GM23338 (cell line): ENCODE results near the gene NEB. TPM values are rescaled to one million over a fixed set of nuclear protein-coding genes. Genes with fewer than 3 reads are reported as not detected.

ENCODE experiments used
- ATAC-seq: fragments of 200-7000 bp; cut with Tn5 transposase; 3 replicates; pipeline ENCODE4 v1.9.1; 2020
- DNase-seq: peaks from one replicate; pipeline ENCODE4 v3.0.0-alpha.2; 2015; ENCODE audit warnings: low spot score
- H2AFZ ChIP-seq: fragments of 200-600 bp; sonication (generic); 2 replicates; pipeline ENCODE4 v1.8.0; 2016; ENCODE audit warnings: antibody characterized with exemption, mild to moderate bottlenecking, moderate library complexity
- H3F3A ChIP-seq: fragments of 200-600 bp; sonication (generic); replicated peaks from 2 replicates; pipeline ENCODE4 v1.8.0; 2017; ENCODE audit warnings: antibody characterized with exemption, mixed run types, low read depth
- H3K27ac ChIP-seq: fragments of 200-600 bp; sonication (generic); 2 replicates; pipeline ENCODE4 v1.6.1; 2016; ENCODE audit warnings: low read depth
- H3K27me3 ChIP-seq: fragments of 200-600 bp; sonication (generic); 2 replicates; pipeline ENCODE4 v1.8.0; 2016; ENCODE audit warnings: mild to moderate bottlenecking, mixed run types, moderate library complexity; ENCODE audit not compliant: insufficient read depth
- H3K36me3 ChIP-seq: fragments of 200-600 bp; sonication (generic); 2 replicates; pipeline ENCODE4 v1.8.0; 2016; ENCODE audit warnings: mild to moderate bottlenecking; ENCODE audit not compliant: insufficient read depth
- H3K4me1 ChIP-seq: fragments of 200-600 bp; sonication (generic); 2 replicates; pipeline ENCODE4 v1.8.0; 2016; ENCODE audit warnings: mild to moderate bottlenecking, moderate library complexity; ENCODE audit not compliant: insufficient read depth
- H3K4me2 ChIP-seq: fragments of 200-600 bp; sonication (generic); 2 replicates; pipeline ENCODE4 v1.7.1; 2017; ENCODE audit warnings: mixed run types
- H3K4me3 ChIP-seq: fragments of 200-600 bp; sonication (generic); 2 replicates; pipeline ENCODE4 v1.6.1; 2016; ENCODE audit warnings: mixed run types
- H3K79me2 ChIP-seq: fragments of 200-600 bp; sonication (generic); replicated peaks from 2 replicates; pipeline ENCODE4 v1.8.0; 2017; ENCODE audit warnings: mild to moderate bottlenecking; ENCODE audit not compliant: insufficient read depth
- H3K9me2 ChIP-seq: fragments of 200-600 bp; sonication (generic); 2 replicates; pipeline ENCODE4 v1.8.0; 2017; ENCODE audit not compliant: insufficient read depth
- H4K20me1 ChIP-seq: fragments of 200-600 bp; sonication (generic); replicated peaks from 2 replicates; pipeline ENCODE4 v1.8.0; 2017; ENCODE audit warnings: mild to moderate bottlenecking; ENCODE audit not compliant: insufficient read depth
- H3K27ac Mint-ChIP-seq: 2 replicates; pipeline ENCODE4 v1.8.0; 2020; ENCODE audit warnings: inconsistent platforms, mild to moderate bottlenecking, moderate library complexity, mixed read lengths
- H3K27me3 Mint-ChIP-seq: 3 replicates; pipeline ENCODE4 v1.8.0; 2022; ENCODE audit warnings: low read depth, mild to moderate bottlenecking, moderate library complexity, mixed read lengths, inconsistent platforms; ENCODE audit not compliant: insufficient read depth, poor library complexity
- H3K36me3 Mint-ChIP-seq: 3 replicates; pipeline ENCODE4 v1.8.0; 2021; ENCODE audit warnings: low read depth, mild to moderate bottlenecking, inconsistent platforms, moderate library complexity, mixed read lengths
- H3K4me1 Mint-ChIP-seq: 3 replicates; pipeline ENCODE4 v1.8.0; 2020; ENCODE audit warnings: mild to moderate bottlenecking, inconsistent platforms, mixed read lengths
- H3K4me3 Mint-ChIP-seq: 3 replicates; pipeline ENCODE4 v1.8.0; 2021; ENCODE audit warnings: moderate library complexity, mild to moderate bottlenecking, inconsistent platforms, mixed read lengths
- H3K9me3 Mint-ChIP-seq: 3 replicates; pipeline ENCODE4 v1.8.0; 2020; ENCODE audit warnings: moderate library complexity, mild to moderate bottlenecking, inconsistent platforms, mixed read lengths
- CREB1 ChIP-seq: fragments of 250-450 bp; sonication (Bioruptor Pico); IDR thresholded peaks from 2 replicates; pipeline ENCODE4 v1.5.0; 2020; ENCODE audit warnings: low read depth, mild to moderate bottlenecking, moderate library complexity
- EZH2 ChIP-seq: fragments of 200-600 bp; sonication (generic); IDR thresholded peaks from one replicate; pipeline ENCODE4 v1.8.0; 2017; ENCODE audit warnings: antibody characterized with exemption, mild to moderate bottlenecking, low read depth; ENCODE audit not compliant: unreplicated experiment
- EZH2phosphoT487 ChIP-seq: fragments of 200-600 bp; sonication (generic); IDR thresholded peaks from one replicate; pipeline ENCODE4 v1.8.1; 2018; ENCODE audit warnings: antibody characterized with exemption; ENCODE audit not compliant: unreplicated experiment
- JUNB ChIP-seq: IDR thresholded peaks from one replicate; pipeline ENCODE4 v1.6.1; 2016; ENCODE audit warnings: antibody characterized with exemption; ENCODE audit not compliant: unreplicated experiment
- NANOG ChIP-seq: IDR thresholded peaks from 2 replicates; pipeline ENCODE4 v1.6.1; 2016; ENCODE audit warnings: antibody characterized with exemption, borderline replicate concordance
- POLR2AphosphoS5 ChIP-seq: IDR thresholded peaks from 2 replicates; pipeline ENCODE4 v1.6.1; 2016; ENCODE audit warnings: antibody characterized with exemption, low read depth
- STAT1 ChIP-seq: IDR thresholded peaks from one replicate; pipeline ENCODE4 v1.6.1; 2016; ENCODE audit warnings: antibody characterized with exemption; ENCODE audit not compliant: unreplicated experiment
- ZNF114 ChIP-seq: fragments of 250-450 bp; sonication (Bioruptor Pico); IDR thresholded peaks from 2 replicates; pipeline ENCODE4 v1.5.0; 2020; ENCODE audit warnings: mild to moderate bottlenecking, moderate library complexity
- ZNF331 ChIP-seq: fragments of 250-450 bp; sonication (Bioruptor Pico); IDR thresholded peaks from 2 replicates; pipeline ENCODE4 v1.5.0; 2020; ENCODE audit warnings: low read depth, mild to moderate bottlenecking, moderate library complexity
- polyA plus RNA-seq: library from polyadenylated mRNA; unstranded; fragments of >200 nt; fragmentation: Nextera tagmentation; extraction: Ambion mirVana; gene quantifications from 2 replicates; pipeline ENCODE4 v1.2.1, GENCODE V29; 2016
- total RNA-seq: library from RNA; depleted of rRNA; stranded (reverse); fragments of >200 nt; shearing (Covaris generic); gene quantifications from 2 replicates; pipeline ENCODE4 v1.2.3, GENCODE V29; 2014
- TF ChIP-seq, protein P1 (sequence below): fragments of 250-450 bp; sonication (Bioruptor Pico); IDR thresholded peaks from 2 replicates; pipeline ENCODE4 v1.5.0; 2020; ENCODE audit warnings: mild to moderate bottlenecking, moderate library complexity
- TF ChIP-seq, protein P2 (sequence below), 2 experiments: fragments of 200-600 bp in 1 of 2; sonication (generic) in 1 of 2; conservative IDR thresholded peaks; 2 replicates each; pipeline versions ENCODE4 v1.5.1 to v1.6.1; 2016 to 2017; ENCODE audit warnings: antibody characterized with exemption in 2 of 2, low read depth in 2 of 2, mild to moderate bottlenecking in 2 of 2, moderate library complexity in 1 of 2
- TF ChIP-seq, protein P3 (sequence below): IDR thresholded peaks from 2 replicates; pipeline ENCODE4 v1.6.1; 2016; ENCODE audit warnings: antibody characterized with exemption
- TF ChIP-seq, protein P4 (sequence below): IDR thresholded peaks from one replicate; pipeline ENCODE4 v1.6.1; 2018; ENCODE audit warnings: antibody characterized with exemption; ENCODE audit not compliant: unreplicated experiment

NEB gene
- total and polyA plus RNA-seq, 2 experiments from 2014 or later: 6.2 to 13.7 TPM

DNA sequence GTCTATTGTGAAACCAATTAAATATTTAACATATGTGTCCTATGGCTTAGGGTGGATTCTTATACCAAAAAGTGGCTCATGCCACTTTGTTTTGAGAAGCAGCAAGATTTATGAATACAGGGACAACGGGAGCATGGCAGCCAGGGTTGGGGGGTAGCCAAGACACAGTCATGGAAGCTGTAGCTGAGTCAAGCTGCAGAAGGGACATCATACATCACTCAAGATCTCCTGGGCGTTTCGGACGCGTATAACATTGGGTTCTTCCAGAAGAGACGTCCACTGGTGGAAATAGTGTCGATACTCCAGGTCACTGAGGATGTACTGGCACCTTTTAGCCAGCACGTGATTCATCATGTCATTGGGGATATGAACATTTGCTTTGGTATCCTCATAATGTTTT lies 171.9 kb downstream of the NEB start:
- Histone ChIP-seq H3K27me3 (no peaks in the 10 kb centered on the region), H3K9me2 (0 out of 2 replicates have a peak, but pooled peaks cover 4% of the 10 kb centered on the region), H3K4me1 (no peaks in the 10 kb centered on the region), H3K27ac (no peak overlapping the region), H3K4me2 (no peak overlapping the region), H2AFZ (no peak overlapping the region), H4K20me1 (no peaks in the 10 kb centered on the region), H3K4me3 (no peak overlapping the region), H3K36me3 (no peaks in the 10 kb centered on the region), H3K79me2 (no peaks in the 10 kb centered on the region), H3F3A (no peaks in the 10 kb centered on the region)
- no peak for DNase-seq
- peaks cover 2% of the 10 kb centered on the region for H3K27me3 Mint-ChIP-seq
- no peak for ATAC-seq
- H3K4me1 Mint-ChIP-seq: no peaks in the 10 kb centered on the region
- H3K9me3 Mint-ChIP-seq: no peaks in the 10 kb centered on the region
- no peak overlapping the region for H3K4me3 Mint-ChIP-seq
- no peaks in the 10 kb centered on the region for H3K36me3 Mint-ChIP-seq
- TF ChIP-seq, protein P1, sequence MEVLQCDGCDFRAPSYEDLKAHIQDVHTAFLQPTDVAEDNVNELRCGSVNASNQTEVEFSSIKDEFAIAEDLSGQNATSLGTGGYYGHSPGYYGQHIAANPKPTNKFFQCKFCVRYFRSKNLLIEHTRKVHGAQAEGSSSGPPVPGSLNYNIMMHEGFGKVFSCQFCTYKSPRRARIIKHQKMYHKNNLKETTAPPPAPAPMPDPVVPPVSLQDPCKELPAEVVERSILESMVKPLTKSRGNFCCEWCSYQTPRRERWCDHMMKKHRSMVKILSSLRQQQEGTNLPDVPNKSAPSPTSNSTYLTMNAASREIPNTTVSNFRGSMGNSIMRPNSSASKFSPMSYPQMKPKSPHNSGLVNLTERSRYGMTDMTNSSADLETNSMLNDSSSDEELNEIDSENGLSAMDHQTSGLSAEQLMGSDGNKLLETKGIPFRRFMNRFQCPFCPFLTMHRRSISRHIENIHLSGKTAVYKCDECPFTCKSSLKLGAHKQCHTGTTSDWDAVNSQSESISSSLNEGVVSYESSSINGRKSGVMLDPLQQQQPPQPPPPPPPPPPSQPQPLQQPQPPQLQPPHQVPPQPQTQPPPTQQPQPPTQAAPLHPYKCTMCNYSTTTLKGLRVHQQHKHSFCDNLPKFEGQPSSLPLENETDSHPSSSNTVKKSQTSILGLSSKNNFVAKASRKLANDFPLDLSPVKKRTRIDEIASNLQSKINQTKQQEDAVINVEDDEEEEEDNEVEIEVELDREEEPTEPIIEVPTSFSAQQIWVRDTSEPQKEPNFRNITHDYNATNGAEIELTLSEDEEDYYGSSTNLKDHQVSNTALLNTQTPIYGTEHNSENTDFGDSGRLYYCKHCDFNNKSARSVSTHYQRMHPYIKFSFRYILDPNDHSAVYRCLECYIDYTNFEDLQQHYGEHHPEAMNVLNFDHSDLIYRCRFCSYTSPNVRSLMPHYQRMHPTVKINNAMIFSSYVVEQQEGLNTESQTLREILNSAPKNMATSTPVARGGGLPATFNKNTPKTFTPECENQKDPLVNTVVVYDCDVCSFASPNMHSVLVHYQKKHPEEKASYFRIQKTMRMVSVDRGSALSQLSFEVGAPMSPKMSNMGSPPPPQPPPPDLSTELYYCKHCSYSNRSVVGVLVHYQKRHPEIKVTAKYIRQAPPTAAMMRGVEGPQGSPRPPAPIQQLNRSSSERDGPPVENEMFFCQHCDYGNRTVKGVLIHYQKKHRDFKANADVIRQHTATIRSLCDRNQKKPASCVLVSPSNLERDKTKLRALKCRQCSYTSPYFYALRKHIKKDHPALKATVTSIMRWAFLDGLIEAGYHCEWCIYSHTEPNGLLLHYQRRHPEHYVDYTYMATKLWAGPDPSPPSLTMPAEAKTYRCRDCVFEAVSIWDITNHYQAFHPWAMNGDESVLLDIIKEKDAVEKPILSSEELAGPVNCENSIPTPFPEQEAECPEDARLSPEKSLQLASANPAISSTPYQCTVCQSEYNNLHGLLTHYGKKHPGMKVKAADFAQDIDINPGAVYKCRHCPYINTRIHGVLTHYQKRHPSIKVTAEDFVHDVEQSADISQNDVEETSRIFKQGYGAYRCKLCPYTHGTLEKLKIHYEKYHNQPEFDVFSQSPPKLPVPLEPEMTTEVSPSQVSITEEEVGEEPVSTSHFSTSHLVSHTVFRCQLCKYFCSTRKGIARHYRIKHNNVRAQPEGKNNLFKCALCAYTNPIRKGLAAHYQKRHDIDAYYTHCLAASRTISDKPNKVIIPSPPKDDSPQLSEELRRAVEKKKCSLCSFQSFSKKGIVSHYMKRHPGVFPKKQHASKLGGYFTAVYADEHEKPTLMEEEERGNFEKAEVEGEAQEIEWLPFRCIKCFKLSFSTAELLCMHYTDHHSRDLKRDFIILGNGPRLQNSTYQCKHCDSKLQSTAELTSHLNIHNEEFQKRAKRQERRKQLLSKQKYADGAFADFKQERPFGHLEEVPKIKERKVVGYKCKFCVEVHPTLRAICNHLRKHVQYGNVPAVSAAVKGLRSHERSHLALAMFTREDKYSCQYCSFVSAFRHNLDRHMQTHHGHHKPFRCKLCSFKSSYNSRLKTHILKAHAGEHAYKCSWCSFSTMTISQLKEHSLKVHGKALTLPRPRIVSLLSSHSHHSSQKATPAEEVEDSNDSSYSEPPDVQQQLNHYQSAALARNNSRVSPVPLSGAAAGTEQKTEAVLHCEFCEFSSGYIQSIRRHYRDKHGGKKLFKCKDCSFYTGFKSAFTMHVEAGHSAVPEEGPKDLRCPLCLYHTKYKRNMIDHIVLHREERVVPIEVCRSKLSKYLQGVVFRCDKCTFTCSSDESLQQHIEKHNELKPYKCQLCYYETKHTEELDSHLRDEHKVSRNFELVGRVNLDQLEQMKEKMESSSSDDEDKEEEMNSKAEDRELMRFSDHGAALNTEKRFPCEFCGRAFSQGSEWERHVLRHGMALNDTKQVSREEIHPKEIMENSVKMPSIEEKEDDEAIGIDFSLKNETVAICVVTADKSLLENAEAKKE (CRISPR knock-in tag): no peak
- TF ChIP-seq ZNF331 (CRISPR knock-in tag) (no peak), NANOG (no peak), POLR2AphosphoS5 (no peak), ZNF114 (CRISPR knock-in tag) (no peak), STAT1 (no peak), CREB1 (CRISPR knock-in tag) (no peak), EZH2phosphoT487 (no peak), EZH2 (no peak), JUNB (no peak)
- TF ChIP-seq, protein P2, sequence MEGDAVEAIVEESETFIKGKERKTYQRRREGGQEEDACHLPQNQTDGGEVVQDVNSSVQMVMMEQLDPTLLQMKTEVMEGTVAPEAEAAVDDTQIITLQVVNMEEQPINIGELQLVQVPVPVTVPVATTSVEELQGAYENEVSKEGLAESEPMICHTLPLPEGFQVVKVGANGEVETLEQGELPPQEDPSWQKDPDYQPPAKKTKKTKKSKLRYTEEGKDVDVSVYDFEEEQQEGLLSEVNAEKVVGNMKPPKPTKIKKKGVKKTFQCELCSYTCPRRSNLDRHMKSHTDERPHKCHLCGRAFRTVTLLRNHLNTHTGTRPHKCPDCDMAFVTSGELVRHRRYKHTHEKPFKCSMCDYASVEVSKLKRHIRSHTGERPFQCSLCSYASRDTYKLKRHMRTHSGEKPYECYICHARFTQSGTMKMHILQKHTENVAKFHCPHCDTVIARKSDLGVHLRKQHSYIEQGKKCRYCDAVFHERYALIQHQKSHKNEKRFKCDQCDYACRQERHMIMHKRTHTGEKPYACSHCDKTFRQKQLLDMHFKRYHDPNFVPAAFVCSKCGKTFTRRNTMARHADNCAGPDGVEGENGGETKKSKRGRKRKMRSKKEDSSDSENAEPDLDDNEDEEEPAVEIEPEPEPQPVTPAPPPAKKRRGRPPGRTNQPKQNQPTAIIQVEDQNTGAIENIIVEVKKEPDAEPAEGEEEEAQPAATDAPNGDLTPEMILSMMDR (conservative IDR thresholded peaks at IDR 0.05; ENCODE audit: low read depth in 2 of 2): no peak
- TF ChIP-seq, protein P3, sequence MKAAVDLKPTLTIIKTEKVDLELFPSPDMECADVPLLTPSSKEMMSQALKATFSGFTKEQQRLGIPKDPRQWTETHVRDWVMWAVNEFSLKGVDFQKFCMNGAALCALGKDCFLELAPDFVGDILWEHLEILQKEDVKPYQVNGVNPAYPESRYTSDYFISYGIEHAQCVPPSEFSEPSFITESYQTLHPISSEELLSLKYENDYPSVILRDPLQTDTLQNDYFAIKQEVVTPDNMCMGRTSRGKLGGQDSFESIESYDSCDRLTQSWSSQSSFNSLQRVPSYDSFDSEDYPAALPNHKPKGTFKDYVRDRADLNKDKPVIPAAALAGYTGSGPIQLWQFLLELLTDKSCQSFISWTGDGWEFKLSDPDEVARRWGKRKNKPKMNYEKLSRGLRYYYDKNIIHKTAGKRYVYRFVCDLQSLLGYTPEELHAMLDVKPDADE: no peak
- TF ChIP-seq, protein P4, sequence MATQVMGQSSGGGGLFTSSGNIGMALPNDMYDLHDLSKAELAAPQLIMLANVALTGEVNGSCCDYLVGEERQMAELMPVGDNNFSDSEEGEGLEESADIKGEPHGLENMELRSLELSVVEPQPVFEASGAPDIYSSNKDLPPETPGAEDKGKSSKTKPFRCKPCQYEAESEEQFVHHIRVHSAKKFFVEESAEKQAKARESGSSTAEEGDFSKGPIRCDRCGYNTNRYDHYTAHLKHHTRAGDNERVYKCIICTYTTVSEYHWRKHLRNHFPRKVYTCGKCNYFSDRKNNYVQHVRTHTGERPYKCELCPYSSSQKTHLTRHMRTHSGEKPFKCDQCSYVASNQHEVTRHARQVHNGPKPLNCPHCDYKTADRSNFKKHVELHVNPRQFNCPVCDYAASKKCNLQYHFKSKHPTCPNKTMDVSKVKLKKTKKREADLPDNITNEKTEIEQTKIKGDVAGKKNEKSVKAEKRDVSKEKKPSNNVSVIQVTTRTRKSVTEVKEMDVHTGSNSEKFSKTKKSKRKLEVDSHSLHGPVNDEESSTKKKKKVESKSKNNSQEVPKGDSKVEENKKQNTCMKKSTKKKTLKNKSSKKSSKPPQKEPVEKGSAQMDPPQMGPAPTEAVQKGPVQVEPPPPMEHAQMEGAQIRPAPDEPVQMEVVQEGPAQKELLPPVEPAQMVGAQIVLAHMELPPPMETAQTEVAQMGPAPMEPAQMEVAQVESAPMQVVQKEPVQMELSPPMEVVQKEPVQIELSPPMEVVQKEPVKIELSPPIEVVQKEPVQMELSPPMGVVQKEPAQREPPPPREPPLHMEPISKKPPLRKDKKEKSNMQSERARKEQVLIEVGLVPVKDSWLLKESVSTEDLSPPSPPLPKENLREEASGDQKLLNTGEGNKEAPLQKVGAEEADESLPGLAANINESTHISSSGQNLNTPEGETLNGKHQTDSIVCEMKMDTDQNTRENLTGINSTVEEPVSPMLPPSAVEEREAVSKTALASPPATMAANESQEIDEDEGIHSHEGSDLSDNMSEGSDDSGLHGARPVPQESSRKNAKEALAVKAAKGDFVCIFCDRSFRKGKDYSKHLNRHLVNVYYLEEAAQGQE: no peak
- H3K27ac Mint-ChIP-seq: no peak overlapping the region
